ENCODE data around the gene TPSG1.
"Not testable (repeated sequence)": the region's sequence is repeated elsewhere in the genome, so short reads cannot be mapped to it uniquely, and the experiment has no call there.

TPSG1 gene

GRCh38 chr16:1230084-1230470 lies 5.0 kb upstream of the TPSG1 start, which contains the start of gene TPSB2:
Gene TPSB2 (minus strand): TSS chr16:1230184. CDS start chr16:1229951, 233 bp downstream.
- DNase-seq = not testable (repeated sequence)

GRCh38 chr16:1229476-1229875 lies 4.4 kb upstream of the TPSG1 start:
- DNase-seq = not testable (repeated sequence)

- not testable (repeated sequence) for DNase-seq
Observed at GRCh38 chr16:1228227-1228626, 3.2 kb upstream of the TPSG1 start.

GRCh38 chr16:1226692-1227091 lies 1.6 kb upstream of the TPSG1 start:
- not testable (repeated sequence) for DNase-seq

DNA sequence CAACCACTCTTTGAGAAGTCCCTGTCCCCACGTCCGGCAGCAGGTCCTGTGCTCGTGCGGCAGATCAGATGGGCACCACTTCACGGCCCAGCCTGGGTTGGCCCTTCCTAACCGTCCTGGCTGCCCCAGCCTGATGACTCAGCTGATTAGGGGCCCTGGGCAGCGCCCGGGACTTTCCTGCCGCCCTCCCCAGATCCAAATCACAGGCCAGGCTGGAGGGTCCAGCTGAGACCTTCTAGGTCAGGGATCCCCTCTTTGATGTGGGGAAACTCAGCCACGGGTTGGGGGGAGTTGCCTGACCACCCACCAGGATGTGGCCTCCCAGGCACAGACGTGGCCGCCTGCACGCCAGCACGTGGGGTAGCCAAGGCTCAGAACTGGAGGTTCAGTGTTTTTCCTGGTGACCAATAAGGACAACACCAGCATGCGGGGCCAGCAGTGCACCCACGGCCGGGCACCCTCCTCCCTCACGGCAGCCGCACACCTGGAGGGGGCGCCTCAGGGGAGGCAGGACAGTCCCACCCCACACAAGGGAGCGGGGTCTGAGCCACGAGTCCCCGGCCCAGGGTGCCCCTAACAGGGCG lies 752 bp upstream of the TPSG1 start:
- DNase-seq = not testable (repeated sequence)

GRCh38 chr16:1224558-1224957 lies 510 bp downstream of the TPSG1 start:
- DNase-seq = no peak

DNA sequence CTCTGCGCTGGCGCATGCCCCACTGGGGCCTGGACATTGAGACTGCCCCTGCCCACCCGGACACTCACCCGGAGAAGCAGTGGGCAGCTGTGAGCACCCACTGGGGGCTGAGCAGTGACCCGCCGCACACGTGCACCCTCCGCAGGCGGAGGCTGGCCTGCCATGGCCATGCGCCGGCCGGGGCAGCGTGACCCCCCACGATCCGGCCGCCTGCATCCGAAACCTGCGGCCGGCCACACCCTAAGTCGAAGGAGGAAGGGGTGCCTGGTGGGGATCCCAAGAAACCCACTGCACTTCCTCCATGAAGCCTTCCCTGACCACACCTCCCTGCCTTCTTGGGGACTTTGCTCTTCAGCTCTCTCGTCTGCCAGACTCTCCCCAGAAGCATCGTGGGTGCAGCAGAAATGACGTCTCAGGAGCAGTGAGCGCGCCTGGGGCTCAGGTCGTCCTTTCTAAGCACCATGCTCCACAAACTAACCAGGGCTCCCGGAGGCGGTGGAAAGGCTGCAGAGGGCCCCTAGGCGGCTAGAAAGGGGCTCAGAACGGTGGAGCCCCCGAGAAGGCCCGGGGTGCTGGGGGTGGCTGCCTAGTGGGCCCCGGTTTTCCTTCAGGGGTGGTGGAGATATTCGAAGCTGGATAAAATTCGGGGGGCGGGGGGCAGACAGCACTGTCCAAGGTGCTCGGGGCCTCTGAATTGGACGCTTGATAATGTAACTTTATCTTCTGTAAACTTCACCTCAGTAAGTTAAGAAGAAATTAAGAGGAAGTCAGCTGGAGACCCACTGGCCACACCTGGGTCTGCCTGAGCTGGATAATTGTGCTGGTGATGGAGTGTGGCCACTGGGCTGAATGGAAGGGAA lies 1.5 kb downstream of the TPSG1 start:
- DNase-seq = no peak

DNA sequence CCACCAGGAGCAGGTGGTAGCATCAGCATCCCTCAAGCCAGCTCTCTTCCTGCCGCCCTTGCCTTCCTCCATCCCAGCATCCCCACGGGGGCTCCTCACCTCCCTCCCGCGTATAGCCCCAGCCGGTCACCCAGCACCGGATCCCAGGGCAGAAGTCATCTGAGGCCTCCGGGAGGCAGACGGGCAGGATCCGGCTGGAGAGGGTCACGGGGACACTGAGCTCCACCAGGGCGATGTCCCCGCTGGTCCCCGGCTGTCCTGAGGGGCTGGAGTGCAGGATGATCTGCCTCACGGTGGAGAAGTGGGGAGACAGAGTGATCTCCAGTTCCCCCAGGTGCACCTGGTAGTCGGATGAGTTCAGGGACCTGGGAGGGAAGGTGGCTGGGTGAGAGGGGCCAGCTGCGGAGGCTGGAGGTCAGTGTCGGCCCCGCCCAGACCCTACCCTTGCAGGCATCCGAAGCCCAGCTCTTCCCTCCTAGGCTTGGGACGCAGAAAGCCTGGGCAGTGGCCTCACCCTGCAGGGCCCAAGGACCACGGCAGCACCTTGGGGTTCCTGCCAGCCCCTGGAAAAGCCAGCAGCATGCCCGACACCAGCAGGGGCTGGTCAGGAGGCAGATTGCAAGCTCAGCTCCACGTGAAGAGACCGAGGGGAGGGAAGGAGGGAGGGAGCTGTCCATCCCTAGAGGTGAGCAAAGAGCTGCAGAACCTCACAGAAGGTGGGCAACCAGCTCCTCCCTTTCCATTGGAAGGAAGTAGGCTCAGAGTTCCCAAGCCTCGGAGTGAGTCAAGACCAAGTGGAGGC lies 2.3 kb downstream of the TPSG1 start:
- no peak for DNase-seq

DNA sequence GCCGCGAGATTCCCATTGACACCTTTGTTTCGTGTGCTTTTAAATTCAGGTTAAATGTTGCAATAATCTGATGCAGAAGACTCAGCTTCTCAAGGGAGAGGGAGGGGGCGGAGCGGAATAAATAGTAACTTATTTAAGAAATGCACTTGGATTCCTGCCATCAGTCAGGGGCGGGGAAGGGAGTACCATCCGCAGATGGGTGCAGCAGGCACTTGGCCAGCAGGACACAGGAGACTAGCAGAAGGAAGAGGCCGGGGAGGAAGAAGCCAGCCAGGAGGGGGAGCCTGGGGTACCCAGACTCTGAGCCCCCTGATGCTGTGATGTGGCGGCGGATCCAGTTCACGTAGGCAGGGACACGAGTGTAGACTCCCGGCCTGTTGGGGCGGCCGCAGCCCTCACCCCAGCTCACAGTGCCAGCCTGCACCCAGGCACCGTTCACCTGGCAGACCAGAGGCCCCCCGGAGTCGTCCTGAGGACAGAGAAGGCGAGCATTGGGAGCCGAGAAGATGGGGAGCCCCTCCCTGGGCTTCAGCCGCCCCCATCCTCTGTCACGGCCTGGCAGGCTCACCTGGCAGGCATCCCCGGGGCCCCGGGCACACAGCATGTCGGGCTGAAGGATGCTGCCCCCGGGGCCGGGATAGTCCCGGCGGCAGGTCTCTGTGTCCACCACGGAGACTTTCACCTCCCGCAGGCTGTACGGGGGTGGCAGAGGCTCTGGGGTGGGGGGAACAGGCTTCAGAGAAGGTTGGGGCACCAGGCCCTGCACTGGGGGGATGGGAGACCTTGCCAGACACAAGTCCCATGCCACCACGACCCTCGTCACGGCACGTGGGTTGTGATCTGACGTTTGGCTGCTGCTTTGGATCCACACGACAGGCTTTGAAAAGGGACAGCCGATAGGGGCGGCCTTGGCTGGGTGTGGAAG lies 3.2 kb downstream of the TPSG1 start:
- DNase-seq = no peak

- DNase-seq = no peak
Observed at GRCh38 chr16:1220841-1221627, 4.0 kb downstream of the TPSG1 start.

- DNase-seq = no peak
Observed at GRCh38 chr16:1220098-1220728, 4.9 kb downstream of the TPSG1 start.

GRCh38 chr16:1218930-1219611 lies 6.0 kb downstream of the TPSG1 start:
- DNase-seq = no peak

- no peak for DNase-seq
Observed at GRCh38 chr16:1218061-1218929, 6.8 kb downstream of the TPSG1 start.

DNA sequence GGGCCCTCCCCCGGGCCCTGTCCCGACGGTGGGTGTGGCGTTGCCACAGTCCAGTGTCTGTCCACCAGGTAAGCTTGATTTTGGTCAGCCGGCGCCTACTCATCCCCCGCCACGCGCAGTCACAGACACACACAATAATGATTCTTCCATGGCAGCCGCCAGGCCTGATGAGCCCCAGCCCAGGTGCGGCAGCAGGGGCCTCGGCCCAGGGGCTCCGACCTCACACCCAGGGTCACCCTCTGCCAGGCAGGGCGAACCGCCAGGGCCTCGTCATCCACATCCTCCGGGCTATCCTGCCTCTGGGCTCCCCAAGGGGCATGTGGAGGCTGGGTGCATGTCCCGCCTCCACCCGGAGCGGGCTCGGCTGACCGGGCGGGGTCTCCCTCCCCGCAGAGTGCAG lies 7.5 kb downstream of the TPSG1 start:
- DNase-seq = no peak

DNA sequence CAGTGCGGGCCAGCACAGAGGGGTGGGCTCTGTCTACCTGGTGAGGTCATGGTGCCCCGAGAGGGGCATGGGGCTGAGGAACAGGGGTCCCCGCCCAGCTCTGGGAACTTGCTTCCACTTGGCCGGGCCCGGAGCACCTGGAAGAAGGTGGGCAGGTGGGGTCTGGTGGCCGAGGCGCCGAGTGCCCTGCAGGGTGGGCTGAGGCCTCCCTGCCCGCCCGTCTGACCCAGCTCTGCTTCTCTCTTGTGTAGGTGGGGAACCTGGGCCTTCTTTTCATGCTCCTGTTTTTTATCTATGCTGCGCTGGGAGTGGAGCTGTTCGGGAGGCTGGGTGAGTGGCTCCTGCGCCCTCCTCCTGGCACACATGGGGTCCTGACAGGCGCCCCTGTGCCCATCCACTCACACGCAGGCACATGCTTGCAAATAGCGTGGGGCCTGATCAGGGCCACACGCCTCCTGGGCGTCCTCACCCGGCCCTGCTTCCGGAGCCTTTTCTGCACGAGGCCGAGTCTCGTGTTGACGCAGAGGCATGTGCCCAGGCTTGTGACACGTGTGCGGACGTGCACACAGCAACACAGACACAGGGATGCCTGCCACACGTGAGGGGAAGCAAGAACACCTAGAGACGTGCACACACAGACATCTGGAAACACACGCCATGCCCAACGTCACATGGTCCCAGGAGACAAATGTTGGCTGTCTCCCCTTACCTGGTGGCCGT lies 8.2 kb downstream of the TPSG1 start:
- no peak for DNase-seq

DNA sequence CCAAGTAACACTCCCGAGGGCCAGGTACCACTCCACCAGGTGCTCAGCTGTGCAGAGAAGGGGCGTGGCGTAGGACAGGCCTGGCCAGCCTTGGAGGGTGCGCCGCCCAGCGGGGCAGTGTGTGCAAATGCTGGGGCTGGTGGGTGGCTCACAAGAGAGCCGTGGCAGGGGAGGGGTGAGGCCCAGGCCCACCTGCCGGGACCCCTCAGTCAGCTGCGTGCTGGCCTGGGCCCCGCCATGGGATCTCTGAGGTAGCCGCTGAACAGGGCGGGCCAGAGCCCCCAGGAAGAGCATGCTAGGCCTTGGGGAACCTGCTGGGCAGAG lies 8.8 kb downstream of the TPSG1 start:
- no peak for DNase-seq

DNA sequence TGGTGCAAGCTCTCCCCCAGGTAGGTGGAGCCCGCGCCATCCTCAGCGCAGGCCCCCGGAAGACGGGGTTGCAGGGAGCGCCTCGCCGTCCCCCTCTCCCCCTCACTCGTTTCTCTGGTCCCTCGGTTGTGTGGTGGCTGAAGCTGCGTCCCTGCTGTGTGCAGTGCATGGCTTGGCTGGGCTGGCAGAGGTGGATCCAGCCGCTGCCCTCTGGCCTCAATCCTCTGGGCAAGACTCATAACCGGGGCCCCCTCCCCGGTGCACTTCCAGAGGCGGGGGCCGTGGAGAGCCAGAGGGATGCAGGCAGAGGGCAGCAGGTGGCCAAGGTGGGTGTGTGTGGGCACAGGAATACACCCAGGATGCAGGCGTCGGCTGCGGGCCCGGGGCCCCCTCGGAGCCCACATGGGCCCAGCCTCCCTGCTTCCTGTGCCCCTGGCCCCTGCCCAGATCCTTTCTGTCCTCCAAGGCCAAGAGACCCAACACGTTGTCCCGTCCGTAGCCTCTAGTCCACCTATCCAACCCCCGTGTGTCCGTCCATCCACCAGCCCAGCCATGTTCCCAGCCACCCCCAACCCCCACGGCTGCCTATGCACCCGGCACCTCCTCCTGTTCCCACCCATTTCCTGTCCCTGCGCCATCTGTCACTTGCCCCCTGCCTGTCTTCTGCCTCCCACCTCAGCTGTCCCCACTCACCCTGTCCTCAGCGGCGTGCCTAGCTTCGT lies 9.3 kb downstream of the TPSG1 start:
- DNase-seq = no peak

GRCh38 chr16:1214719-1215118 lies 10.3 kb downstream of the TPSG1 start:
- DNase-seq = no peak
